GM12878 (cell line): ENCODE data around the gene STPG3.

Experiments
- BRCA1 ChIP-seq: IDR thresholded peaks from 2 replicates; pipeline ENCODE4 v1.6.1; 2011; ENCODE audit warnings: low read depth, low read length, improper control_type of control experiment
- EGR1 ChIP-seq, 2 experiments: IDR thresholded peaks; 1 replicate in 1 of 2; 2 replicates in 1 of 2; pipeline ENCODE4 v1.6.1; 2011 to 2012; ENCODE audit warnings: low read depth in 2 of 2, low read length in 2 of 2, borderline replicate concordance in 1 of 2, mild to moderate bottlenecking in 1 of 2, moderate library complexity in 1 of 2
- EP300 ChIP-seq, 2 experiments: fragments of 150-350 bp in 1 of 2; IDR thresholded peaks; 2 replicates each; pipeline ENCODE4 v1.6.1; 2011 to 2012; ENCODE audit warnings: low read depth in 2 of 2, low read length in 2 of 2, borderline replicate concordance in 1 of 2, improper control_type of control experiment in 1 of 2, inconsistent platforms in 1 of 2; ENCODE audit not compliant: control insufficient read depth in 1 of 2
- FOXK2 ChIP-seq: fragments of 450-650 bp; IDR thresholded peaks from 2 replicates; pipeline ENCODE4 v1.6.1; 2017; ENCODE audit warnings: mild to moderate bottlenecking, moderate library complexity
- GABPA ChIP-seq: IDR thresholded peaks from 2 replicates; pipeline ENCODE4 v1.6.1; 2014; ENCODE audit warnings: antibody characterized with exemption, low read depth, mild to moderate bottlenecking, inconsistent platforms
- HDAC2 ChIP-seq: fragments of 200-600 bp; sonication (generic); IDR thresholded peaks from 2 replicates; pipeline ENCODE4 v1.6.1; 2017
- POLR2A ChIP-seq: IDR thresholded peaks from 2 replicates; pipeline ENCODE4 v1.6.1; 2011; ENCODE audit warnings: low read depth, mild to moderate bottlenecking, low read length
- RELA ChIP-seq: fragments of 450-650 bp; IDR thresholded peaks from 2 replicates; pipeline ENCODE4 v1.8.0; 2014; ENCODE audit warnings: borderline replicate concordance; ENCODE audit not compliant: partially characterized antibody
- TAF1 ChIP-seq: IDR thresholded peaks from 2 replicates; pipeline ENCODE4 v1.6.1; 2011; ENCODE audit warnings: mild to moderate bottlenecking, low read depth, low read length, borderline replicate concordance
- YY1 ChIP-seq: IDR thresholded peaks from 2 replicates; pipeline ENCODE4 v1.6.1; 2011; ENCODE audit warnings: low read depth, mild to moderate bottlenecking, low read length
- ZNF384 ChIP-seq: IDR thresholded peaks from 2 replicates; pipeline ENCODE4 v1.6.1; 2012; ENCODE audit warnings: low read depth, mild to moderate bottlenecking, low read length, improper control_type of control experiment, borderline replicate concordance
- TF ChIP-seq, protein P1 (sequence below), 3 experiments: IDR thresholded peaks in 2 of 3; conservative IDR thresholded peaks in 1 of 3; 2 replicates each; pipeline ENCODE4 v1.5.1; 2011; ENCODE audit warnings: low read depth in 3 of 3, low read length in 3 of 3, mild to moderate bottlenecking in 3 of 3, control low read depth in 2 of 3, moderate library complexity in 2 of 3, inconsistent platforms in 1 of 3, mixed read lengths in 1 of 3; ENCODE audit not compliant: control insufficient read depth in 2 of 3, insufficient read depth in 1 of 3; ENCODE audit errors: extremely low read depth in 1 of 3
- TF ChIP-seq, protein P2 (sequence below): fragments of 450-650 bp; formaldehyde crosslinking; IDR thresholded peaks from 2 replicates; pipeline ENCODE4 v1.4.0; 2022; ENCODE audit warnings: mild to moderate bottlenecking, moderate library complexity

DNA sequence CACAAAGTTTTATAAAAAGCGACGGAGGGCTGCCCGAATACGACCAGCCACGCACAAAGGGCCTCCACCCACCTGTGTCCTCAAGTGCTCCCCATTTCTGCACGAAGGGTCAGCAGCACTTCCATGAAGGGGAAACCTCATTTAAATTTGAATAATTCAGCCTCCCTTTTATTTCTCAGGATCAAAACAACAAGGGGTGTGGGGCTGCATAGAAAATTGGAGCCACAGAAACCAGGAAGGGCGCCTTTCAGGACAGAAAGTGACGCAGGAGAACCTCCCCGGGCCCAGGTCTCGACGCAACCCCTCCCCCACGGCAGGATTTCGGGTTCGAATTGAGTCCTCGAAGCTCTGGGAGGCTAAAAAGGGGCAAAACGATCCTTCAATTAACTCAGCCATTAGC, 48.9 kb downstream of the STPG3 start:
- TF ChIP-seq YY1 (no peak), BRCA1 (no peak), GABPA (no peak), TAF1 (no peak), RELA (no peak), EGR1 (IDR thresholded peaks at IDR 0.05; ENCODE audit: borderline replicate concordance in 1 of 2, low read depth in 2 of 2, low read length in 2 of 2) (no peak), EP300 (IDR thresholded peaks at IDR 0.05; ENCODE audit: borderline replicate concordance in 1 of 2, control insufficient read depth in 1 of 2, low read depth in 2 of 2, low read length in 2 of 2) (no peak), ZNF384 (no peak), HDAC2 (no peak), POLR2A (no peak), FOXK2 (no peak)
- TF ChIP-seq, protein P1, sequence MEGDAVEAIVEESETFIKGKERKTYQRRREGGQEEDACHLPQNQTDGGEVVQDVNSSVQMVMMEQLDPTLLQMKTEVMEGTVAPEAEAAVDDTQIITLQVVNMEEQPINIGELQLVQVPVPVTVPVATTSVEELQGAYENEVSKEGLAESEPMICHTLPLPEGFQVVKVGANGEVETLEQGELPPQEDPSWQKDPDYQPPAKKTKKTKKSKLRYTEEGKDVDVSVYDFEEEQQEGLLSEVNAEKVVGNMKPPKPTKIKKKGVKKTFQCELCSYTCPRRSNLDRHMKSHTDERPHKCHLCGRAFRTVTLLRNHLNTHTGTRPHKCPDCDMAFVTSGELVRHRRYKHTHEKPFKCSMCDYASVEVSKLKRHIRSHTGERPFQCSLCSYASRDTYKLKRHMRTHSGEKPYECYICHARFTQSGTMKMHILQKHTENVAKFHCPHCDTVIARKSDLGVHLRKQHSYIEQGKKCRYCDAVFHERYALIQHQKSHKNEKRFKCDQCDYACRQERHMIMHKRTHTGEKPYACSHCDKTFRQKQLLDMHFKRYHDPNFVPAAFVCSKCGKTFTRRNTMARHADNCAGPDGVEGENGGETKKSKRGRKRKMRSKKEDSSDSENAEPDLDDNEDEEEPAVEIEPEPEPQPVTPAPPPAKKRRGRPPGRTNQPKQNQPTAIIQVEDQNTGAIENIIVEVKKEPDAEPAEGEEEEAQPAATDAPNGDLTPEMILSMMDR (IDR thresholded peaks at IDR 0.05 in 2 of 3, conservative IDR thresholded peaks at IDR 0.05 in 1 of 3; ENCODE audit: control insufficient read depth in 2 of 3, extremely low read depth in 1 of 3, insufficient read depth in 1 of 3, low read depth in 3 of 3, low read length in 3 of 3): no peak
- TF ChIP-seq, protein P2, sequence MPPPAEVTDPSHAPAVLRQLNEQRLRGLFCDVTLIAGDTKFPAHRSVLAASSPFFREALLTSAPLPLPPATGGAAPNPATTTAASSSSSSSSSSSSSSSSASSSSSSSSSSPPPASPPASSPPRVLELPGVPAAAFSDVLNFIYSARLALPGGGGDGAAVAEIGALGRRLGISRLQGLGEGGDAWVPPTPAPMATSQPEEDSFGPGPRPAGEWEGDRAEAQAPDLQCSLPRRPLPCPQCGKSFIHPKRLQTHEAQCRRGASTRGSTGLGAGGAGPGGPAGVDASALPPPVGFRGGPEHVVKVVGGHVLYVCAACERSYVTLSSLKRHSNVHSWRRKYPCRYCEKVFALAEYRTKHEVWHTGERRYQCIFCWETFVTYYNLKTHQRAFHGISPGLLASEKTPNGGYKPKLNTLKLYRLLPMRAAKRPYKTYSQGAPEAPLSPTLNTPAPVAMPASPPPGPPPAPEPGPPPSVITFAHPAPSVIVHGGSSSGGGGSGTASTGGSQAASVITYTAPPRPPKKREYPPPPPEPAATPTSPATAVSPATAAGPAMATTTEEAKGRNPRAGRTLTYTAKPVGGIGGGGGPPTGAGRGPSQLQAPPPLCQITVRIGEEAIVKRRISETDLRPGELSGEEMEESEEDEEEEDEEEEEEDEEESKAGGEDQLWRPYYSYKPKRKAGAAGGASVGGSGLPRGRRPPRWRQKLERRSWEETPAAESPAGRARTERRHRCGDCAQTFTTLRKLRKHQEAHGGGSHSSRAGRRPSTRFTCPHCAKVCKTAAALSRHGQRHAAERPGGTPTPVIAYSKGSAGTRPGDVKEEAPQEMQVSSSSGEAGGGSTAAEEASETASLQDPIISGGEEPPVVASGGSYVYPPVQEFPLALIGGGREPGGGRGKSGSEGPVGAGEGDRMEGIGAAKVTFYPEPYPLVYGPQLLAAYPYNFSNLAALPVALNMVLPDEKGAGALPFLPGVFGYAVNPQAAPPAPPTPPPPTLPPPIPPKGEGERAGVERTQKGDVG (CRISPR knock-in tag): no peak
